ENCODE data around the gene MDK. TPM values are rescaled to one million over a fixed set of nuclear protein-coding genes. Genes with fewer than 3 reads are reported as not detected.

The MDK gene
- total RNA-seq, 1 donor from 2014 or later: 600 TPM

- no peak overlapping the region for H3K4me2 ChIP-seq
- peaks cover 4% of the 10 kb centered on the region for H3F3A ChIP-seq (ENCODE audit: low read depth)
- peak overlapping the region; percentile 67 for H3K27ac ChIP-seq
- Mint-ChIP-seq H3K36me3 (no peaks in the 10 kb centered on the region), H3K27me3 (ENCODE audit: insufficient read depth, low read depth) (peaks cover 5% of the 10 kb centered on the region), H3K27ac (peak overlapping the region; percentile 92), H3K9me3 (no peaks in the 10 kb centered on the region), H3K4me1 (peaks cover 38% of the 10 kb centered on the region), H3K4me3 (peak overlapping the region; percentile 73)
- H3K36me3 ChIP-seq: no peaks in the 10 kb centered on the region
- H3K9ac ChIP-seq: no peak overlapping the region
- no peak overlapping the region for H3K4me3 ChIP-seq
- no peaks in the 10 kb centered on the region for H3K27me3 ChIP-seq
- TF ChIP-seq CTCF (IDR thresholded peaks at IDR 0.05): no peak
- no peak for TF ChIP-seq EZH2phosphoT487 (IDR thresholded peaks at IDR 0.05)
- no peak for TF ChIP-seq EZH2 (IDR thresholded peaks at IDR 0.05)
- no peak for DNase-seq (ENCODE audit: low spot score)
- H3K79me2 ChIP-seq (ENCODE audit: low read depth): peaks cover 50% of the 10 kb centered on the region
- no peaks in the 10 kb centered on the region for H3K9me3 ChIP-seq (ENCODE audit: low read depth)
- H2AFZ ChIP-seq (replicated peaks): no peak overlapping the region
- H4K20me1 ChIP-seq (ENCODE audit: low read depth): peaks cover 68% of the 10 kb centered on the region
- H3K4me1 ChIP-seq: peaks cover 38% of the 10 kb centered on the region
These were observed 19.1 kb upstream of the MDK start for GRCh38 chr11:46362156-46363030.

- TF ChIP-seq CTCF (IDR thresholded peaks at IDR 0.05) (no peak), EZH2 (IDR thresholded peaks at IDR 0.05) (no peak), EZH2phosphoT487 (IDR thresholded peaks at IDR 0.05) (no peak)
- Histone ChIP-seq H3K4me3 (no peak overlapping the region), H3K36me3 (no peaks in the 10 kb centered on the region), H3K27ac (no peak overlapping the region), H4K20me1 (ENCODE audit: low read depth) (peaks cover 63% of the 10 kb centered on the region), H3K79me2 (ENCODE audit: low read depth) (peaks cover 45% of the 10 kb centered on the region), H3K27me3 (no peaks in the 10 kb centered on the region), H3K4me2 (no peak overlapping the region), H3F3A (ENCODE audit: low read depth) (peaks cover 4% of the 10 kb centered on the region), H2AFZ (replicated peaks) (no peak overlapping the region), H3K4me1 (peaks cover 34% of the 10 kb centered on the region), H3K9ac (no peak overlapping the region), H3K9me3 (ENCODE audit: low read depth) (no peaks in the 10 kb centered on the region)
- H3K27ac Mint-ChIP-seq: peak overlapping the region; percentile 92
- DNase-seq (ENCODE audit: low spot score): no peak
- no peaks in the 10 kb centered on the region for H3K9me3 Mint-ChIP-seq
- H3K36me3 Mint-ChIP-seq: no peaks in the 10 kb centered on the region
- peaks cover 38% of the 10 kb centered on the region for H3K4me1 Mint-ChIP-seq
- H3K4me3 Mint-ChIP-seq: peak overlapping the region; percentile 73
- H3K27me3 Mint-ChIP-seq (ENCODE audit: insufficient read depth, low read depth): peaks cover 5% of the 10 kb centered on the region
These were observed 18.4 kb upstream of the MDK start for GRCh38 chr11:46363031-46363407.

- H2AFZ ChIP-seq (replicated peaks): no peak overlapping the region
- H3K4me1 Mint-ChIP-seq: peaks cover 43% of the 10 kb centered on the region
- no peaks in the 10 kb centered on the region for H3K27me3 ChIP-seq
- peaks cover 4% of the 10 kb centered on the region for H3F3A ChIP-seq (ENCODE audit: low read depth)
- H3K27ac Mint-ChIP-seq: peak overlapping the region; percentile 46
- peaks cover 64% of the 10 kb centered on the region for H4K20me1 ChIP-seq (ENCODE audit: low read depth)
- no peaks in the 10 kb centered on the region for H3K36me3 ChIP-seq
- no peak for DNase-seq (ENCODE audit: low spot score)
- H3K4me3 Mint-ChIP-seq: no peak overlapping the region
- TF ChIP-seq CTCF (IDR thresholded peaks at IDR 0.05): no peak
- TF ChIP-seq EZH2 (IDR thresholded peaks at IDR 0.05): no peak
- no peak for TF ChIP-seq EZH2phosphoT487 (IDR thresholded peaks at IDR 0.05)
- no peaks in the 10 kb centered on the region for H3K36me3 Mint-ChIP-seq
- H3K9me3 Mint-ChIP-seq: no peaks in the 10 kb centered on the region
- peaks cover 34% of the 10 kb centered on the region for H3K4me1 ChIP-seq
- no peak overlapping the region for H3K27ac ChIP-seq
- no peaks in the 10 kb centered on the region for H3K9me3 ChIP-seq (ENCODE audit: low read depth)
- peaks cover 40% of the 10 kb centered on the region for H3K79me2 ChIP-seq (ENCODE audit: low read depth)
- no peak overlapping the region for H3K4me3 ChIP-seq
- H3K27me3 Mint-ChIP-seq (ENCODE audit: insufficient read depth, low read depth): peaks cover 7% of the 10 kb centered on the region
- H3K4me2 ChIP-seq: no peak overlapping the region
- H3K9ac ChIP-seq: no peak overlapping the region
These were observed 17.9 kb upstream of the MDK start for GRCh38 chr11:46363455-46364005.
